BE2C (cell line): ENCODE results near the gene PWP1.

Experiments used
- DNase-seq: peaks from one replicate; pipeline ENCODE4 v3.0.0-alpha.2; 2020
- H3K27me3 ChIP-seq: fragments of 250-450 bp; sonication (Bioruptor Pico); 2 replicates; pipeline ENCODE4 v1.5.1; 2020; ENCODE audit warnings: mild to moderate bottlenecking
- H3K36me3 ChIP-seq: fragments of 250-450 bp; sonication (Bioruptor Pico); 2 replicates; pipeline ENCODE4 v1.5.1; 2020; ENCODE audit warnings: mild to moderate bottlenecking
- H3K4me1 ChIP-seq: fragments of 250-450 bp; sonication (Bioruptor Pico); 2 replicates; pipeline ENCODE4 v1.5.1; 2020
- H3K4me3 ChIP-seq: 2 replicates; pipeline ENCODE4 v1.5.1; 2011; ENCODE audit warnings: low read depth, low read length
- H3K9me3 ChIP-seq: fragments of 250-450 bp; sonication (Bioruptor Pico); 2 replicates; pipeline ENCODE4 v1.5.1; 2020
- CTCF ChIP-seq: IDR thresholded peaks from 2 replicates; pipeline ENCODE4 v1.5.1; 2012; ENCODE audit warnings: mild to moderate bottlenecking, low read depth, low read length

PWP1 gene

GRCh38 chr12:107649661-107650061 lies 35.9 kb upstream of the PWP1 start:
- Histone ChIP-seq H3K27me3 (no peaks in the 10 kb centered on the region), H3K4me3 (no peak overlapping the region), H3K9me3 (no peaks in the 10 kb centered on the region), H3K36me3 (no peaks in the 10 kb centered on the region), H3K4me1 (no peaks in the 10 kb centered on the region; the same call in 1 of the 2 replicates)
- no peak for TF ChIP-seq CTCF
- no peak for DNase-seq

- no peaks in the 10 kb centered on the region for H3K9me3 ChIP-seq
- H3K4me3 ChIP-seq: no peak overlapping the region
- DNase-seq: no peak
- peaks cover 3% of the 10 kb centered on the region for H3K4me1 ChIP-seq
- H3K36me3 ChIP-seq: no peaks in the 10 kb centered on the region
- H3K27me3 ChIP-seq: no peaks in the 10 kb centered on the region
- TF ChIP-seq CTCF: no peak
Measured at GRCh38 chr12:107650977-107651376, 34.6 kb upstream of the PWP1 start.

- peaks cover 3% of the 10 kb centered on the region for H3K4me1 ChIP-seq
- no peaks in the 10 kb centered on the region for H3K27me3 ChIP-seq
- no peaks in the 10 kb centered on the region for H3K36me3 ChIP-seq
- no peak overlapping the region for H3K4me3 ChIP-seq
- no peak for DNase-seq
- no peaks in the 10 kb centered on the region for H3K9me3 ChIP-seq
- no peak for TF ChIP-seq CTCF
Measured at GRCh38 chr12:107651571-107652449, 33.8 kb upstream of the PWP1 start.

GRCh38 chr12:107653519-107653918 lies 32.1 kb upstream of the PWP1 start:
- TF ChIP-seq CTCF: no peak
- no peaks in the 10 kb centered on the region for H3K9me3 ChIP-seq
- no peak overlapping the region for H3K4me3 ChIP-seq
- no peaks in the 10 kb centered on the region for H3K27me3 ChIP-seq
- no peaks in the 10 kb centered on the region for H3K36me3 ChIP-seq
- no peak for DNase-seq
- H3K4me1 ChIP-seq: peaks cover 3% of the 10 kb centered on the region

- no peaks in the 10 kb centered on the region for H3K9me3 ChIP-seq
Measured at GRCh38 chr12:107654873-107655272, 30.7 kb upstream of the PWP1 start.

More at GRCh38 chr12:107654873-107655272, 30.7 kb upstream of the PWP1 start:
- Histone ChIP-seq H3K36me3 (no peaks in the 10 kb centered on the region), H3K27me3 (no peaks in the 10 kb centered on the region), H3K4me1 (peaks cover 3% of the 10 kb centered on the region; the same call in 1 of the 2 replicates), H3K4me3 (no peak overlapping the region)
- no peak for DNase-seq
- no peak for TF ChIP-seq CTCF
